MM.1S (cell line): ENCODE measurements around the gene ANKLE1.

Experiments used
- CTCF ChIP-seq: fragments of 300-600 bp; sonication (generic); IDR thresholded peaks from 2 replicates; pipeline ENCODE4 v1.5.1; 2016; ENCODE audit warnings: antibody characterized with exemption, low read length, mixed read lengths
- EZH2 ChIP-seq: fragments of 300-600 bp; sonication (generic); optimal IDR thresholded peaks from 2 replicates; pipeline ENCODE3; 2017; ENCODE audit warnings: low read depth, mild to moderate bottlenecking, antibody characterized with exemption, low read length, mixed read lengths
- EZH2phosphoT487 ChIP-seq: fragments of 300-600 bp; sonication (generic); IDR thresholded peaks from 2 replicates; pipeline ENCODE4 v1.6.1; 2018; ENCODE audit warnings: antibody characterized with exemption, low read length

DNA sequence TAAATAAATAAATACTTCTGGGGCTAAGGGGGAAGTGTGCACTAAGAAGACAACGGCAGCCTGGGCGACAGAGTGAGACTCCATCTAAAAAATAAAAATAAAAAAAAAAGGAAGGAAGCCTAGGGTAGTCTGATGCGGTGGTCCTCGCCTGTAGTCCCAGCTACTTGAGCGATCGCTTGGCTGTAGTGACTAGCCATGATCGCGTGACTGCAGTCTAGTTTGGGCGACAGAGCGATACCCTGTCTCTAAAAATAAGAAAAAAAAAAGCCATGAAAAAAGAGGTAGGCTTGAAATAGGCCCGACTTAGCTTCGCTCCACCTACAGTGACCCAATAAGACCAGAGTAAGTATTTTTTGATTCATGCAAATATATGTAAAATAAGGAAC, 15.1 kb upstream of the ANKLE1 start:
- TF ChIP-seq CTCF (no peak), EZH2 (no peak), EZH2phosphoT487 (no peak)
